ENCODE data around the gene OSBPL2. TPM values are rescaled to one million over a fixed set of nuclear protein-coding genes. Genes with fewer than 3 reads are reported as not detected.

Gene OSBPL2
- total RNA-seq, 1 experiment from 2014 or later, result 36.9 TPM

DNA sequence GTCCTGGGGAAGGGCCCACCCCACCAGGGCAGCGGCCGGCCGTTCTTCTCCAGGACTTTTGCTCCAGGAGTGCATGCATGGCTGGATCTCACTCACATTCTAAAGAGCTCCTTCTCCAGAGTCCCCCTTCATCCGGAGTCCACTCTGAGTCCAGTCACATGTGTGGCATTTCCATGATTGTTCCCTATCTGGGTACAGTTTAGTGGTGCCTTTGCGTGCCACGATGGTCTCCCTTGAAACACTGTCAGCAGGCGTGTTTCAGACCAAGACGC lies 20.9 kb downstream of the OSBPL2 start:
- no peaks in the 10 kb centered on the region for H3K27me3 ChIP-seq (ENCODE audit: insufficient read depth, low read length)
- peaks cover 0 to 2% of the 10 kb centered on the region in 2 experiments; a peak in 1 of 4 replicates for H3K36me3 ChIP-seq (ENCODE audit: control insufficient read depth in 1 of 2, insufficient read depth in 2 of 2, low read length in 2 of 2)
- no peaks in the 10 kb centered on the region for H3K79me2 ChIP-seq (ENCODE audit: insufficient read depth, low read length)
- no TSS peak for BruUV-seq (replicated peaks)
- no peaks in the 10 kb centered on the region for H3K9me3 ChIP-seq (ENCODE audit: control insufficient read depth in 1 of 2, insufficient read depth in 1 of 2, low read depth in 1 of 2, low read length in 2 of 2)
- ATAC-seq (no peak), DNase-seq (ENCODE audit: low read depth, low spot score) (no peak)
- H2AFZ ChIP-seq (ENCODE audit: low read depth, low read length, poor library complexity, severe bottlenecking), result no peak overlapping the region
- POLR2A ChIA-PET, result no interaction called here
- no peaks in the 10 kb centered on the region for H3K4me1 ChIP-seq (ENCODE audit: control insufficient read depth in 1 of 2, insufficient read depth in 2 of 2, low read length in 2 of 2)
- H3K4me2 ChIP-seq (ENCODE audit: low read length), result no peak overlapping the region
- CTCF ChIA-PET, result no interaction called here
- intact Hi-C loops (cut with micrococcal nuclease), result no loop called here
- RAD21 ChIA-PET (ENCODE audit: low non-redundant PET in 1 of 2, low total read pairs in 2 of 2, uncharacterized antibody in 2 of 2, unreplicated experiment in 2 of 2), result no interaction called here
- no peak overlapping the region for H3K27ac ChIP-seq (ENCODE audit: low read depth, low read length)
- no peaks in the 10 kb centered on the region for H3K9me2 ChIP-seq (ENCODE audit: insufficient read depth)
- no peaks in the 10 kb centered on the region for H4K20me1 ChIP-seq (ENCODE audit: insufficient read depth)
- TF ChIP-seq TCF7L2 (IDR thresholded peaks at IDR 0.05; ENCODE audit: borderline replicate concordance, extremely low read depth, insufficient read depth, insufficient read length), result no peak
- TF ChIP-seq JUND (IDR thresholded peaks at IDR 0.05), result no peak
- no peak for TF ChIP-seq ATF3 (IDR thresholded peaks at IDR 0.05)
- TF ChIP-seq ZNF274 (IDR thresholded peaks at IDR 0.05; ENCODE audit: low read depth, low read length), result no peak
- TF ChIP-seq ELF1 (IDR thresholded peaks at IDR 0.05; ENCODE audit: borderline replicate concordance, low read depth), result no peak
- no peak for TF ChIP-seq CTCF (IDR thresholded peaks at IDR 0.05 in 2 of 3, conservative IDR thresholded peaks at IDR 0.05 in 1 of 3; ENCODE audit: borderline replicate concordance in 1 of 3, insufficient read depth in 1 of 3, low read depth in 2 of 3, low read length in 2 of 3)
- TF ChIP-seq YY1 (IDR thresholded peaks at IDR 0.05; ENCODE audit: extremely low read depth, insufficient replicate concordance, low read depth, low read length), result no peak
- no peak for TF ChIP-seq RAD21 (IDR thresholded peaks at IDR 0.05; ENCODE audit: low read depth)
- TF ChIP-seq CBX3 (IDR thresholded peaks at IDR 0.05; ENCODE audit: low read depth), result no peak
- TF ChIP-seq, protein P1, sequence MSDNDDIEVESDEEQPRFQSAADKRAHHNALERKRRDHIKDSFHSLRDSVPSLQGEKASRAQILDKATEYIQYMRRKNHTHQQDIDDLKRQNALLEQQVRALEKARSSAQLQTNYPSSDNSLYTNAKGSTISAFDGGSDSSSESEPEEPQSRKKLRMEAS (IDR thresholded peaks at IDR 0.05), result no peak
- TF ChIP-seq EGR1 (IDR thresholded peaks at IDR 0.05; ENCODE audit: low read depth), result no peak
- TF ChIP-seq ZFX (IDR thresholded peaks at IDR 0.05), result no peak
- TF ChIP-seq POLR2AphosphoS5 (IDR thresholded peaks at IDR 0.05; ENCODE audit: low read depth, low read length), result no peak
- TF ChIP-seq SRF (IDR thresholded peaks at IDR 0.05; ENCODE audit: low read depth), result no peak
- no peak for TF ChIP-seq POLR2A (IDR thresholded peaks at IDR 0.05; ENCODE audit: borderline replicate concordance, extremely low read depth, insufficient read depth, insufficient read length)
- no peak overlapping the region for H3K9ac ChIP-seq (ENCODE audit: low read length)
- no peak overlapping the region for H3K4me3 ChIP-seq (replicated peaks in 1 of 2; ENCODE audit: low read depth in 1 of 2, low read length in 2 of 2)

Measured in HCT116 (cell line).